PC-3 (cell line): Measurements from ENCODE around the gene KRT81. TPM values are rescaled to one million over a fixed set of nuclear protein-coding genes. Genes with fewer than 3 reads are reported as not detected.

Experiments
- ATAC-seq: fragments of 200-7000 bp; cut with Tn5 transposase; 2 replicates; pipeline ENCODE4 v1.9.1; 2020; ENCODE audit warnings: mild to moderate bottlenecking, moderate library complexity
- BruUV-seq: library from RNA; stranded (reverse); fragments of 400-500 nt; replicated peaks from 2 replicates; lab custom pipeline; 2021; lab: Mats Ljungman, UMichigan
- CTCF ChIA-PET: fragments of 300-600 bp; sonication (Branson Sonifier 250); formaldehyde crosslinking; loops from one replicate; lab custom pipeline; 2022; ENCODE audit warnings: antibody characterized with exemption; lab: Charles Lee
- POLR2A ChIA-PET: fragments of 300-600 bp; sonication (Branson Sonifier 250); formaldehyde crosslinking; loops from one replicate; lab custom pipeline; 2022; ENCODE audit warnings: antibody characterized with exemption; ENCODE audit not compliant: unreplicated experiment; lab: Charles Lee
- DNase-seq: peaks from one replicate; pipeline ENCODE4 v3.0.0-alpha.2; 2015
- H2AFZ ChIP-seq: fragments of 300-600 bp; sonication (generic); 2 replicates; pipeline ENCODE4 v1.6.0; 2016; ENCODE audit warnings: antibody characterized with exemption, low read length
- H3F3A ChIP-seq: fragments of 300-600 bp; sonication (generic); one replicate; pipeline ENCODE4 v1.6.0; 2017; ENCODE audit warnings: antibody characterized with exemption, low read length, control low read depth, mild to moderate bottlenecking; ENCODE audit not compliant: unreplicated experiment
- H3K27ac ChIP-seq: fragments of 300-600 bp; sonication (generic); 2 replicates; pipeline ENCODE4 v1.5.1; 2016; ENCODE audit warnings: mild to moderate bottlenecking, low read length
- H3K27me3 ChIP-seq: fragments of 300-600 bp; sonication (generic); 2 replicates; pipeline ENCODE4 v1.6.1; 2016; ENCODE audit warnings: low read length, mixed read lengths
- H3K36me3 ChIP-seq: fragments of 300-600 bp; sonication (generic); 2 replicates; pipeline ENCODE4 v1.6.1; 2016; ENCODE audit warnings: low read depth, mixed run types, low read length, mixed read lengths
- H3K4me1 ChIP-seq: fragments of 300-600 bp; sonication (generic); 2 replicates; pipeline ENCODE4 v1.5.1; 2016; ENCODE audit warnings: low read length; ENCODE audit not compliant: insufficient read depth
- H3K4me2 ChIP-seq: fragments of 300-600 bp; sonication (generic); 2 replicates; pipeline ENCODE4 v1.6.0; 2016; ENCODE audit warnings: low read length
- H3K4me3 ChIP-seq: fragments of 300-600 bp; sonication (generic); 2 replicates; pipeline ENCODE4 v1.5.1; 2016; ENCODE audit warnings: mild to moderate bottlenecking, low read length, mixed read lengths
- H3K79me2 ChIP-seq: fragments of 300-600 bp; sonication (generic); 2 replicates; pipeline ENCODE4 v1.6.1; 2017; ENCODE audit warnings: low read length, mixed read lengths
- H3K9ac ChIP-seq: fragments of 300-600 bp; sonication (generic); 2 replicates; pipeline ENCODE4 v1.6.0; 2016; ENCODE audit warnings: mild to moderate bottlenecking, low read length
- H3K9me2 ChIP-seq: fragments of 300-600 bp; sonication (generic); replicated peaks from 2 replicates; pipeline ENCODE4 v1.6.1; 2016; ENCODE audit warnings: mixed run types, low read length, mixed read lengths
- H3K9me3 ChIP-seq: fragments of 300-600 bp; sonication (generic); 2 replicates; pipeline ENCODE4 v1.6.1; 2016; ENCODE audit warnings: low read length, mixed read lengths
- H4K20me1 ChIP-seq: fragments of 300-600 bp; sonication (generic); 2 replicates; pipeline ENCODE4 v1.6.1; 2016; ENCODE audit warnings: low read length, mixed read lengths
- EZH2 ChIP-seq: fragments of 300-600 bp; sonication (generic); IDR thresholded peaks from one replicate; pipeline ENCODE4 v1.6.1; 2017; ENCODE audit warnings: antibody characterized with exemption, mild to moderate bottlenecking, low read length; ENCODE audit not compliant: unreplicated experiment
- EZH2phosphoT487 ChIP-seq: fragments of 300-600 bp; sonication (generic); IDR thresholded peaks from 2 replicates; pipeline ENCODE4 v1.6.1; 2018; ENCODE audit warnings: mild to moderate bottlenecking, antibody characterized with exemption, low read length, borderline replicate concordance
- intact Hi-C: fragments of 100-400 bp; cut with micrococcal nuclease; formaldehyde crosslinking; loops from 2 replicates; pipeline ENCODE4 v1.9.0; 2023
- total RNA-seq: library from RNA; depleted of rRNA; stranded (reverse); fragments of >200 nt; gene quantifications from 2 replicates; pipeline ENCODE4 v1.2.3, GENCODE V29; 2014
- TF ChIP-seq, protein P1 (sequence below): fragments of 300-600 bp; sonication (generic); conservative IDR thresholded peaks from 2 replicates; pipeline ENCODE4 v1.5.1; 2017; ENCODE audit warnings: antibody characterized with exemption, low read depth, mild to moderate bottlenecking, low read length

KRT81 gene
- total RNA-seq, 1 experiment from 2014 or later, result 1,688 TPM

DNA sequence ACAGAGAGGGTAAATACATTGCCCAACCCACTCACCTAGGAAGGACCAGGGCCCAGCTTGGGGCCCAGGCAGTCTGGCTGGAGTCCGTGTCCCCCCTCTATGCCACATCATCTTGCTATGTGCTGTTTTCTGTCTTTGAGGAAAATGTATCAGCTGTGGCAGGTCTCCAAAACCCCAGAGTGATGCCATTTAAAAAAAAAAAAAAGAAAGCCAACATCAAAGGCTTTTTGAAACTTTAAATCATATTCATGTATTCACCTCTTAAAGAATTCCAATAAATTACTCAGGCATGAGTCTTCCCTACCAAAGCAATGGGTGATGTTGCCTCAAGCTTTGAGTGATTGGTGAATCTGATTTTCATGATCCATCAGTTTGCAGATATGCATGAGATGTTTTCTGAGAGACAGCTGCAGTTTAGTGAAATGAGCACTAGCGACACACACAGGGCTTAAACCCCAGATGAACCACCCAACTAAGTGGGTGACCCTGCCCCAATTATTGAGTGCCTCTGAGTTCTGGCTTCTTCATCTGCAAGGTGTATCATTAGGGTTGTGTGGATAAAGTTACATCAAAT lies 6.1 kb downstream of the KRT81 start:
- ATAC-seq (peak; percentile 3), DNase-seq (peak; percentile 93)
- Histone ChIP-seq H3F3A (peaks cover 25% of the 10 kb centered on the region), H3K27ac (peak overlapping the region; percentile 98), H3K27me3 (no peaks in the 10 kb centered on the region), H2AFZ (no peak overlapping the region), H3K4me3 (peak overlapping the region; percentile 74), H4K20me1 (peaks cover 22% of the 10 kb centered on the region), H3K9me2 (no peaks in the 10 kb centered on the region), H3K4me1 (peaks cover 58% of the 10 kb centered on the region), H3K9ac (peak overlapping the region; percentile 80), H3K9me3 (no peaks in the 10 kb centered on the region), H3K36me3 (peaks cover 24% of the 10 kb centered on the region), H3K4me2 (peak overlapping the region; percentile 88), H3K79me2 (peaks cover 29% of the 10 kb centered on the region)
- TF ChIP-seq, protein P1, sequence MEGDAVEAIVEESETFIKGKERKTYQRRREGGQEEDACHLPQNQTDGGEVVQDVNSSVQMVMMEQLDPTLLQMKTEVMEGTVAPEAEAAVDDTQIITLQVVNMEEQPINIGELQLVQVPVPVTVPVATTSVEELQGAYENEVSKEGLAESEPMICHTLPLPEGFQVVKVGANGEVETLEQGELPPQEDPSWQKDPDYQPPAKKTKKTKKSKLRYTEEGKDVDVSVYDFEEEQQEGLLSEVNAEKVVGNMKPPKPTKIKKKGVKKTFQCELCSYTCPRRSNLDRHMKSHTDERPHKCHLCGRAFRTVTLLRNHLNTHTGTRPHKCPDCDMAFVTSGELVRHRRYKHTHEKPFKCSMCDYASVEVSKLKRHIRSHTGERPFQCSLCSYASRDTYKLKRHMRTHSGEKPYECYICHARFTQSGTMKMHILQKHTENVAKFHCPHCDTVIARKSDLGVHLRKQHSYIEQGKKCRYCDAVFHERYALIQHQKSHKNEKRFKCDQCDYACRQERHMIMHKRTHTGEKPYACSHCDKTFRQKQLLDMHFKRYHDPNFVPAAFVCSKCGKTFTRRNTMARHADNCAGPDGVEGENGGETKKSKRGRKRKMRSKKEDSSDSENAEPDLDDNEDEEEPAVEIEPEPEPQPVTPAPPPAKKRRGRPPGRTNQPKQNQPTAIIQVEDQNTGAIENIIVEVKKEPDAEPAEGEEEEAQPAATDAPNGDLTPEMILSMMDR, result peak; percentile 41
- no peak for TF ChIP-seq EZH2
- CTCF ChIA-PET, result interaction anchor here (0.6 kb wide), 1 partner anchor 138 kb away, joined by 3 read pairs; no protein-coding TSS in a partner anchor
- BruUV-seq, result no TSS peak
- POLR2A ChIA-PET, result interaction anchor here (0.6 to 1.2 kb wide), 5 partner anchors 37 to 138 kb away, joined by 3 to 14 read pairs (median 4); no protein-coding TSS in a partner anchor
- intact Hi-C loops, result no loop called here

DNA sequence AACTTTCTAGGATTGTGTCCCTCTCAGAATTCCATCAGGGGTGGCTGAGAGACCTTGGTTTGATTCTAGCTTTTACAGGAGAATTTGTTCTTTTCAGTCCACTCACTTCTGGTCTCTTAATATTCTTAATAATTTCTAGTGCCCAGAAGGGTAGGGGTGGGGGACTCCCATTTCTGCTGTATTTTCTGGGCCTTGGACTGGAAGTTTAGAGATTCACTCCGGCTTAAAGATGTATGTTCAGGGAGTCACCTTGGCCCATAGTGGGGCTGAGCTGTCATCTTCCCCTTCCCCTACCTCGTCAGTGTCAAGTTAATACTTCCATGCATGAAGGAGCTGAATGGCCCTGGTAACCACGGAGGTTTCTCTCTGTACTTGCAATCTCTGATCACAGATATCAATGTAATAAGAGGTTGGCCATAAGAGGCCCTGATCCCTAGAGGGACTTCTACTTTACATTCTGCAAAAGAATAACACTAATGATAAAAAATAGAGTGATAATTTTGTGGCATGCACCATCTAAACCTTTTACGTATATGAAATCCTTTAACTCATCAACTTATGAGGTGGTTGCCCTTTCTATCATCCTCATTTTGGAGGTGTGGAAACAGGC lies 6.7 kb downstream of the KRT81 start:
- Histone ChIP-seq H3K27me3 (no peaks in the 10 kb centered on the region), H3K27ac (peak overlapping the region; percentile 98), H3K4me2 (peak overlapping the region; percentile 46), H4K20me1 (peaks cover 22% of the 10 kb centered on the region), H3F3A (peaks cover 27% of the 10 kb centered on the region), H3K4me1 (peaks cover 64% of the 10 kb centered on the region), H3K9ac (peak overlapping the region; percentile 34), H3K9me2 (no peaks in the 10 kb centered on the region), H3K79me2 (peaks cover 29% of the 10 kb centered on the region), H3K9me3 (no peaks in the 10 kb centered on the region), H3K36me3 (peaks cover 24% of the 10 kb centered on the region), H2AFZ (no peak overlapping the region), H3K4me3 (no peak overlapping the region)
- TF ChIP-seq EZH2 (no peak), EZH2phosphoT487 (no peak)
- TF ChIP-seq, protein P1, result no peak
- ATAC-seq (no peak), DNase-seq (peak; percentile 54)
- intact Hi-C loops, result no loop called here
- BruUV-seq, result no TSS peak
- ChIA-PET POLR2A (interaction anchor here (0.6 to 1.2 kb wide), 8 partner anchors 23 to 137 kb away, joined by 3 to 14 read pairs (median 4); no protein-coding TSS in a partner anchor), CTCF (interaction anchor here (0.6 to 0.8 kb wide), 2 partner anchors 43 to 138 kb away, joined by 3 to 4 read pairs; no protein-coding TSS in a partner anchor)
